Muscle of arm (tissue), 12 donors: Measurements from ENCODE around the gene ZBP1. TPM values are rescaled to one million over a fixed set of nuclear protein-coding genes. Genes with fewer than 3 reads are reported as not detected.

ENCODE experiments used
- DNase-seq: peaks from one replicate; pipeline ENCODE4 v3.0.0-alpha.2; 2013
- polyA plus RNA-seq, 12 donors: library from polyadenylated mRNA; unstranded; fragments of 120-200 nt; gene quantifications; one replicate each; pipeline ENCODE4 v1.2.1, GENCODE V29; 2013; ENCODE audit not compliant: insufficient read length in 12 of 12

The ZBP1 gene
- polyA plus RNA-seq, 12 donors = 0.12 to 0.25 (median 0.14) TPM; not detected in 9

DNA sequence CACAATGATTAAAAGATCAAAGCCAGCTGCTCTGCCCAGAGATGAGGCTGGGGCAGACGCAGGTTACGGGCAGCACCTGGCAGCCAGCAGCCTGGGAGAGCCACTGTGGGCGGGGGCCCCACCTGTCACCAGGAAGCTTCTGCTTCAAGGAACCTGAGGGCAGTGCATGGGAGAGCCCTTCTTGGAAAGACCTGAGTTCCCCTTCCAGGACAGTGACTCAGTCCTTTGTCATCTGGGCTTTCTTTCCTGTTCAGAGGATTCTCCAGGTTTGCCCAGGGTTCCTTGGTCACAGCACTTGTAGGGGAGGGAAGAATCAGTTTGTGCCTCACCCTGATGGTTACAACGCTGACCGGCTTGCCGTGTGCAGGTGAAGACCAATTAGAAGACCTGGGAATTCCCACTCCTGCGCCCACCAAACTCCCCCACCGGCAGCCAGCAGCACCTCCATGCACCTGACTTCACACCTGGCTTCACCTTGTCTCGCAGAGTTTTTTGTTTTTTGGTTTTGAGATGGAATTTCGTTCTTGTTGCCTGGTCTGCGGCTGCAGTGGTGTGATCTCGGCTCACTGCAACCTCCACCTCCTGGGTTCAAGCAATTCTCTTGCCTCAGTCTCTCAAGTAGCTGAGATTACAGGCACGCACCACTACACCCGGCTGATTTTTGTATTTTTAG, 2.0 kb downstream of the ZBP1 start:
- no peak for DNase-seq

- no peak for DNase-seq
These were observed 3.0 kb downstream of the ZBP1 start for GRCh38 chr20:57617079-57617795.

- no peak for DNase-seq
These were observed 3.9 kb downstream of the ZBP1 start for GRCh38 chr20:57616143-57616951.

- no peak for DNase-seq
These were observed 4.8 kb downstream of the ZBP1 start for GRCh38 chr20:57615445-57615811.

- no peak for DNase-seq
These were observed 5.5 kb downstream of the ZBP1 start for GRCh38 chr20:57614490-57615444.

GRCh38 chr20:57613481-57613921, 6.7 kb downstream of the ZBP1 start:
- no peak for DNase-seq

GRCh38 chr20:57612916-57613315, 7.3 kb downstream of the ZBP1 start:
- DNase-seq = no peak

DNA sequence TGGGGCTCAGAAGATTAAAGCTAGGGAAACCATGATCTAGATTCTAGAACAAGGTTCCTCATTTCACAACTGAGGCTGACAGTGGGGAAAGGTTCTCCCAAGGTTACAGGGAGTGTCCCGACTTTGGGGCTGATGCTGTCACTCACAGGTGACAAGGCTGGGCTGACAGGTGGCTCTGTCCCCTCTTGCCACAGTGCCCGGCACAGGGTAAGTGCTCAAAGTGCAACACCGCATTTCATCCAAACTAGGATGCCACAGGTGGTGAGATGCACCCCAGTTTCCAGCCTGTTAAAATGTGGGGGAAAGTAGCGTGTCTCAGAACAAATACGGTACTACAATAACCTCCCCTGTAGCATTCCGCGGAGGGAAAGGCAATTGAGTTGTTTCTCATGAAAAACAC, 7.8 kb downstream of the ZBP1 start:
- DNase-seq = no peak

- no peak for DNase-seq
These were observed 8.5 kb downstream of the ZBP1 start for GRCh38 chr20:57611586-57612311.

DNA sequence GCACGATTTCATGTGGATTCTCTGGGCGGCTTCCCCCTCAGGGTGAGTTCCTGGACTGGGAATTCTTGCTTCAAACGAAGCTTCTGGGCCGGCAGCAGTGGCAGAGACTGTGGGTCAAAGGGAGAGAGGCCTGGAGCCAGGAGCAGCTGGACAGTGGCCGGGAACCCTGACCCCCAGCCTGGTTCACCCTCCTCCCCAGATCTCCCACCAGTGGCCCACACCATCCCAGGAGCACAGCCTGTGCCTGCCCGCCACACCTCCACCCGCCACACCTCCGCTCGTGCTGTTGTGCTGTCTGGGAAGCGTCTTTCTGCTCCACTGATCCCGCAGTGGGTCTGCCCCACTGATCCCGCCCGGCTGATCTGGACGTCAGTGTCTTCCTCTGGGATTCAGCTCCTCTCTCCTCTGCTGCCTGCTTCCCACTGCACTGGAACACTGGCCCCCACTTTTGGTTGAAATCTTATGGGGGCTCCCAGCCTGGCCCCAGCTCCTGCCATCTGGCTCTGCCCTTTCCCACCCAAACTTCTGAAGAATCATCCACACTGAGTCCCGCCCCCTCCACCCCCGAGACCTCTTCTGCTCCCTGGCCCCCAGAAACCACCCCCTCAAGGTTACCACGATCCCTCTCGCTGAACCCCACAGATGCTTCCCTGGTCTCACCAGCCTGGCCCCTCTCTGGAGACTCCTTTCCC, 9.8 kb downstream of the ZBP1 start:
- DNase-seq = no peak

- DNase-seq = no peak
These were observed 10.4 kb downstream of the ZBP1 start for GRCh38 chr20:57609842-57610167.

- no peak for DNase-seq
These were observed 11.0 kb downstream of the ZBP1 start for GRCh38 chr20:57609086-57609841.

- DNase-seq = no peak
These were observed 11.7 kb downstream of the ZBP1 start for GRCh38 chr20:57608516-57608915.

- no peak for DNase-seq
These were observed 14.3 kb downstream of the ZBP1 start for GRCh38 chr20:57605878-57606277.

DNA sequence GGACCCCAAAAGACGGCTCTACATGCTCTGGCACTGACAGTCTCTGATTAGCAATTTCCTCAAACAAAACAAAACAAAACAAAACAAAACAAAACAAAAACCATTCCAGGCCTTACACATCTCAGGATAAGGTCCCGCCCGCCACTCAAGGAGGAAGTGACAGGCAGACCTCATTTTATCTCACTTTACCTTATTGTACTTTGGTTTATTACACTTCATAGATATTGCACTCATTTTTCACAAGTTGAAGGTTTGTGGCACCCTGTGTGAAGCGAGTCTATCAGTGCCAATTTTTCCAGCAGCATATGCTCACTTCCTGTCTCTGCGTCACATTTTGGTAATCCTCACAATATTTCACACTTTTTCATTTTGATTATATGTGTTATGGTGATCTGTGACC, 15.2 kb downstream of the ZBP1 start:
- no peak for DNase-seq

DNA sequence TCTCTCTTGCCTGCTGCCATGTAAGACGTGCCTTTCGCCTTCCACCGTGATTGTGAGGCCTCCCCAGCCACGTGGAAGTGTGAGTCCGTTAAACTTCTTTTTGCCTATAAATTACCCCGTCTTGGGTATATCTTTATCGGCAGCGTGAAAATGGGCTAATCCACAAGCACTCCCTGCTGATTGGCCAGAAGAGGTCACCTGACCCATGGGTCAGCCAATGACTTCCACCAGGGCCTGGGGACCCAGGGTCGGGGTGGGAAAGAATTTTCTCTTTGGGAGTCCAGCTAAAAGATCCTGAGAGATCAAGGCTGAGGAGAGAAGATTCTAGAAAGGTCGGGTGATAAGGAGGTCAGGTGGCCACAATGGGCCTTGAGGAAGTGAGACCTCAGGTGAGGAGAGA, 17.1 kb downstream of the ZBP1 start:
- no peak for DNase-seq

GRCh38 chr20:57601737-57602136, 18.5 kb downstream of the ZBP1 start:
- DNase-seq = no peak

- no peak for DNase-seq
These were observed 19.0 kb downstream of the ZBP1 start for GRCh38 chr20:57601211-57601570.

DNA sequence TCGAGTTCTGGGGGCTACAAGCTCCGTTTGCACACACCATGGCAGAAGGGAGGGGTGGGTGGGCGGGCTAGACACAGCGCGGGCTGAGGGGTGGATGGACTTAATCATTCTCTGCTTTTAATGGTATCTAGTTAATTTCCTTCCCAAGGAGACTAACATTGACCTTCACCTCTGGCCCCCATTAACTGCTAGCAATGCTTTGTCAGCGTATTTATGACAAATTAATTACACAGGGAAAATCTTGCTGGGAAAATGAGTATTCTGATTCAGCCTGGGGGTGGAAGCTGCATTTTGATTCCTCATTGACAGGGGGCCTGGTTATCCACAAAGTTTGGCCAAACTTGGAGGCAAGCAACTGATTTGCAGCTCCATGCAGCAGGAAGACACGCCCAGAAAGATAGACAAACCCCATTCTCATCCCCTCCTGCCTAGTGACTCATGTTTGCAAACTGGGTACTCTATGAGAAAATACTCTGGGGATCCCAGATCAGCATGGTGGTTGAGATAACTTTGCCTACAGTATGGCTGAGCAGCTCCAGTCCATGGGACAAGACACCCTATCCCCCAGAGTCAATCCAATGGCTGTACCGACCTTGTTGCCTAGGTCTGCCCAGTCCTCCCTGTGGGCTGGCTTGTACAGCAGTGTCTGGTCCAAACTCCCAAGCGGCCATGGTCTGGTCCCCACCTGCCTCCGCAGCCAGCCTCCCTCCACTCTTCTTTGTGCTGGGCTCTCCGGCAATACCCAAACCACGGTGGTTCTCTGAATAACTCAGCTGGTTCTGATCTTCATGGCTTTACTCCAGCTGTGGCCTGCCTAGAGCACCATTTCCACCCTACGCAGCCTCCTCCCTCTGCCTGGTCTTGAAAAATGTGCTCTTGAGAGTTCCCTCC, 19.7 kb downstream of the ZBP1 start:
- no peak for DNase-seq
